ENCODE results near the gene ARPC4.

ARPC4 gene

GRCh38 chr3:9831253-9831652 lies 38.4 kb downstream of the ARPC4 start:
- TF ChIP-seq CTCF (IDR thresholded peaks at IDR 0.05) = no peak

- TF ChIP-seq CTCF (IDR thresholded peaks at IDR 0.05) = no peak
Observed at GRCh38 chr3:9833078-9833477, 40.2 kb downstream of the ARPC4 start.

- TF ChIP-seq CTCF (IDR thresholded peaks at IDR 0.05) = no peak
Observed at GRCh38 chr3:9834520-9835380, 41.9 kb downstream of the ARPC4 start.

- TF ChIP-seq CTCF (IDR thresholded peaks at IDR 0.05) = no peak
Observed at GRCh38 chr3:9837701-9838582, 45.1 kb downstream of the ARPC4 start.

GRCh38 chr3:9838856-9839255 lies 46.0 kb downstream of the ARPC4 start:
- no peak for TF ChIP-seq CTCF (IDR thresholded peaks at IDR 0.05)

- no peak for TF ChIP-seq CTCF (IDR thresholded peaks at IDR 0.05)
Observed at GRCh38 chr3:9841015-9841414, 48.1 kb downstream of the ARPC4 start.

- no peak for TF ChIP-seq CTCF (IDR thresholded peaks at IDR 0.05)
Observed at GRCh38 chr3:9843715-9844438, 51.0 kb downstream of the ARPC4 start, which contains the start of gene RPUSD3. TSS of gene RPUSD3 (minus strand) at chr3:9844008. CDS start at chr3:9843990, 18 bp downstream.

All from LNCAP (cell line).